ENCODE results near the gene BRSK1. TPM values are rescaled to one million over a fixed set of nuclear protein-coding genes. Genes with fewer than 3 reads are reported as not detected.

Gene BRSK1
- total and polyA plus RNA-seq, 2 of the 8 experiments (the other 6 are each of a cell fraction or from before 2014, with no cell fraction given), result 27.6 to 32.7 TPM

DNA sequence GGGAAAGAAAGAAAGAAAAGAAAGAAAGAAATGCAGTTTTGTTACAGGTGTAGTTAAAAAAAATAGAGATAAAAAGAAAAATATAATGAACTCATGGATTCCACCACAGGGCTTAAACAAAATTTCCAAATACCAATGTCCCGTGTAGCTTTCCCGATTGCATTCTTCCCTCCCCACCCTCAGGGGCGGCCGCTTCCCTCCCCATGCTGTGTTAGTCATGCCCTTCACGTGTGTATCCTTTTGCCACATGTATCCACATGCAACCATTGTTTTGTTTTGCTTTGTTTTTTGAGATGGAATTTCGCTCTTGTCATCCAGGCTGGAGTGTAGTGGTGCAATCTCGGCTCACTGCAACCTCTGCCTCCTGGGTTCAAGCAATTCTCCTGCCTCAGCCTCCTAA lies 52.3 kb downstream of the BRSK1 start:
- FAIRE-seq, result no peak

More for the DNA sequence above, 52.3 kb downstream of the BRSK1 start:
- ChIA-PET CTCF (ENCODE audit: partially characterized antibody) (interaction anchor here (1.4 to 3.7 kb wide), 2 partner anchors 14 to 20 kb away, joined by 4 to 12 read pairs; no protein-coding TSS in a partner anchor), POLR2A (ENCODE audit: partially characterized antibody) (interaction anchor here (1.1 to 3.8 kb wide), 6 partner anchors 13 to 71 kb away, joined by 3 to 19 read pairs (median 7); partner anchors contain the start of genes TMEM238 and UBE2S)
- no peak overlapping the region for H4K8ac ChIP-seq (ENCODE audit: extremely low read depth, insufficient read depth, low read length)
- H3K27ac ChIP-seq (ENCODE audit: low read depth, low read length), result no peak overlapping the region
- no peaks in the 10 kb centered on the region for H3K36me3 ChIP-seq (ENCODE audit: control insufficient read depth in 2 of 4, insufficient read depth in 4 of 4, low read length in 3 of 4)
- 86% methylated on average over 7 of the region's 7 CpGs; no CpG with 5 or more reads in 1 of the 2 experiments for WGBS, 2 experiments (ENCODE audit: extremely low coverage in 1 of 2, insufficient coverage in 1 of 2, insufficient read length in 1 of 2, insufficient replicate concordance in 2 of 2, low coverage in 1 of 2, low lambda C conversion rate in 2 of 2, missing lambda C conversion rate in 1 of 2)
- no peaks in the 10 kb centered on the region; a peak in 1 of 4 replicates for H3K79me2 ChIP-seq (ENCODE audit: control insufficient read depth in 1 of 2, insufficient read depth in 2 of 2, low read length in 2 of 2)
- H2BK15ac ChIP-seq (ENCODE audit: low read length), result no peak overlapping the region
- peaks cover 0 to 7% (median 1%) of the 10 kb centered on the region in 4 experiments; a peak in 3 of 7 replicates for H3K4me1 ChIP-seq (replicated peaks in 1 of 4; ENCODE audit: control insufficient read depth in 3 of 4, insufficient read depth in 4 of 4, low read length in 3 of 4)
- H3K56ac ChIP-seq (replicated peaks; ENCODE audit: insufficient read length, low read depth, low read length), result no peak overlapping the region
- no peak overlapping the region for H3K23ac ChIP-seq (ENCODE audit: insufficient read length)
- H3K4me2 ChIP-seq (ENCODE audit: insufficient read depth in 1 of 2, low read depth in 2 of 2, low read length in 2 of 2), result no peak overlapping the region
- no peak overlapping the region for H3K4me3 ChIP-seq (ENCODE audit: extremely low read depth in 1 of 4, insufficient read depth in 2 of 4, low read depth in 3 of 4, low read length in 4 of 4)
- no peak overlapping the region for H3K18ac ChIP-seq (ENCODE audit: extremely low read depth, low read length)
- H2BK120ac ChIP-seq (replicated peaks; ENCODE audit: low read depth, low read length), result no peak overlapping the region
- H3K79me1 ChIP-seq (ENCODE audit: low read depth, low read length), result no peaks in the 10 kb centered on the region
- H3K9me3 ChIP-seq (ENCODE audit: insufficient read depth in 2 of 2, low read depth in 1 of 2, low read length in 1 of 2), result no peaks in the 10 kb centered on the region
- no peak overlapping the region for H2AK5ac ChIP-seq (ENCODE audit: low read depth, low read length)
- no peak overlapping the region for H2BK12ac ChIP-seq (ENCODE audit: low read depth, low read length)
- no peak for TF ChIP-seq EZH2 (IDR thresholded peaks at IDR 0.05; ENCODE audit: low read depth, low read length, severe bottlenecking)
- no peak for TF ChIP-seq SIRT6 (IDR thresholded peaks at IDR 0.05; ENCODE audit: low read length)
- TF ChIP-seq TCF12 (IDR thresholded peaks at IDR 0.05; ENCODE audit: low read depth, low read length), result no peak
- TF ChIP-seq RAD21 (IDR thresholded peaks at IDR 0.05 in 1 of 2, conservative IDR thresholded peaks at IDR 0.05 in 1 of 2; ENCODE audit: low read depth in 2 of 2, low read length in 2 of 2), result no peak
- no peaks in the 10 kb centered on the region for H4K20me1 ChIP-seq (replicated peaks in 1 of 2; ENCODE audit: control insufficient read depth in 1 of 2, insufficient read depth in 2 of 2, low read length in 2 of 2)
- H2BK5ac ChIP-seq (ENCODE audit: low read depth, low read length), result no peak overlapping the region
- no peak overlapping the region for H2AFZ ChIP-seq (ENCODE audit: low read length)
- H3K14ac ChIP-seq (ENCODE audit: insufficient read length), result no peak overlapping the region
- no peak overlapping the region for H4K5ac ChIP-seq (ENCODE audit: insufficient read length, low read depth, low read length)
- peaks cover 17% of the 10 kb centered on the region; the same call in 1 of the 2 replicates for H3K23me2 ChIP-seq (ENCODE audit: low read depth, low read length)
- H2BK20ac ChIP-seq (ENCODE audit: low read length), result no peak overlapping the region
- H4K91ac ChIP-seq (replicated peaks; ENCODE audit: insufficient read length, low read length), result no peak overlapping the region
- H3K27me3 ChIP-seq (replicated peaks in 1 of 4; ENCODE audit: control insufficient read depth in 3 of 4, extremely low read depth in 1 of 4, insufficient read depth in 3 of 4, low read length in 3 of 4), result peaks cover 0 to 3% (median 0%) of the 10 kb centered on the region in 4 experiments; a peak in 1 of 7 replicates
- no peak for DNase-seq (ENCODE audit: low read depth in 1 of 2, low spot score in 2 of 2)
- H3K4ac ChIP-seq (replicated peaks; ENCODE audit: insufficient read length, low read depth, low read length), result no peak overlapping the region
- no peak overlapping the region for H3K9ac ChIP-seq (replicated peaks in 1 of 4; ENCODE audit: extremely low read depth in 1 of 4, low read depth in 3 of 4, low read length in 3 of 4)
